ENCODE data around the gene TEX26. TPM values are rescaled to one million over a fixed set of nuclear protein-coding genes. Genes with fewer than 3 reads are reported as not detected.

Gene TEX26
- polyA plus RNA-seq, 3 donors, result not detected

DNA sequence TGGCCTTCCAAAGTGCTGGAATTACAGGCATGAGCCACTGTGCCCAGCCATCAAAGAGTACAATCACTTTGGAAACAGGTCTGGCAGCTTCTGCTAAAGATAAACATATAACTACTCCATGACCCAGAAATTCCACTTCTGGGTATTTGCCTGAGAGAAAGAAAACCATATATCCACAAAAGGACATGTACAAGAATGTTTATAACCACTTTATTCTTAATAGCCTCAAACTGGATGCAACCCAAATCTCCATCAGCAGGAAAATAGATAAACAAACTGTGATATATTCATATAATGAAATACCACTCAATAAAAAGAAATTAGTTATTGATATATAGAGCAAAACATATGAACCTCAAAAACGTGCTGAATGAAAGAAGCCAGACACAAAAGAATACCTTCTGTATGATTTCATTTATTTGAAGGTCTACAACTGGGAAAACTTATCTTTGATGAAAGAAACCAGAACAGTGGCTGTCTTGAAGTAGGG lies 40.5 kb downstream of the TEX26 start:
- no peaks in the 10 kb centered on the region for H3K36me3 Mint-ChIP-seq
- H3K27ac ChIP-seq (ENCODE audit: low read depth in 1 of 2, low read length in 2 of 2), result no peak overlapping the region
- H3K36me3 ChIP-seq (replicated peaks in 1 of 2; ENCODE audit: control insufficient read depth in 1 of 2, insufficient read depth in 2 of 2, low read length in 2 of 2), result no peaks in the 10 kb centered on the region
- H3K9me3 ChIP-seq (replicated peaks in 1 of 2; ENCODE audit: control insufficient read depth in 1 of 2, insufficient read depth in 1 of 2, low read length in 2 of 2), result no peaks in the 10 kb centered on the region
- peaks cover 14 to 17% (median 16%) of the 10 kb centered on the region in 3 donors for H3K27me3 Mint-ChIP-seq (ENCODE audit: low read depth in 3 of 3)
- H3K9ac ChIP-seq (ENCODE audit: insufficient read depth, low read length, poor library complexity, severe bottlenecking), result no peak overlapping the region
- no peak overlapping the region for H3K4me3 ChIP-seq (replicated peaks in 1 of 3; ENCODE audit: low read depth in 2 of 3, low read length in 3 of 3)
- no peak for DNase-seq
- no peak for TF ChIP-seq CTCF (IDR thresholded peaks at IDR 0.05)
- no CpG with 5 or more reads among the region's 1 CpG for WGBS (ENCODE audit: insufficient coverage)
- no peaks in the 10 kb centered on the region for H3K4me1 Mint-ChIP-seq
- no peaks in the 10 kb centered on the region for H3K4me1 ChIP-seq (ENCODE audit: control insufficient read depth in 1 of 2, insufficient read depth in 2 of 2, low read length in 2 of 2)
- H3K4me2 ChIP-seq (replicated peaks; ENCODE audit: extremely low read depth, low read length, poor library complexity, severe bottlenecking), result no peak overlapping the region
- no peak overlapping the region for H2AFZ ChIP-seq (ENCODE audit: insufficient read depth, low read depth, low read length, poor library complexity, severe bottlenecking)
- H3K4me3 Mint-ChIP-seq, result no peak overlapping the region
- H3K27ac Mint-ChIP-seq, result no peak overlapping the region
- H4K20me1 ChIP-seq (ENCODE audit: insufficient read depth, low read length), result no peaks in the 10 kb centered on the region
- H3K27me3 ChIP-seq (ENCODE audit: control insufficient read depth in 2 of 2, insufficient read depth in 2 of 2, low read length in 2 of 2), result peaks cover 5% of the 10 kb centered on the region in 2 donors
- no peaks in the 10 kb centered on the region for H3K79me2 ChIP-seq (ENCODE audit: insufficient read depth, low read length)
- no peaks in the 10 kb centered on the region for H3K9me3 Mint-ChIP-seq
- intact Hi-C loops (cut with micrococcal nuclease), result no loop called here

DNA sequence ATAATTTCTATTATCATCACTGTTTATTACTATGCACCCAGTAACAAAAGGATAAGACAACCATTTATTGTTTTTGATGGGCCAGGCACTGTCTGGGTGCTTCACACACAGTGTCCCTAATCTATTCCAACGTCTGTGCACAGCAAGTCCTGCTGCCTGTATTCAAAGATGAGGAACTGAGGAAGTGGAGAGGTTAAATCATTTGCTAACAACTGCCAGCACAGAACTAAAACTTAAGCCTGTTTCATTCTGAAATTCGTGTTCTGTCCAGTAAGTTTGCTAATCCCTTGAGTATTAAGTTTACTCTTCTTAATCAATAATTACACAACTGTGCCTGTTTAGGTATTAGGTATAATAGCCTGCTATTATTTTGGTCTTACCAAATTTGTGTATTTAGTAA lies 41.9 kb downstream of the TEX26 start:
- TF ChIP-seq CTCF (IDR thresholded peaks at IDR 0.05), result no peak
- Mint-ChIP-seq H3K36me3 (no peaks in the 10 kb centered on the region), H3K4me3 (no peak overlapping the region), H3K4me1 (no peaks in the 10 kb centered on the region), H3K9me3 (no peaks in the 10 kb centered on the region), H3K27me3 (ENCODE audit: low read depth in 3 of 3) (peaks cover 12 to 19% (median 16%) of the 10 kb centered on the region in 3 donors), H3K27ac (no peak overlapping the region)
- H3K79me2 ChIP-seq (ENCODE audit: insufficient read depth, low read length), result no peaks in the 10 kb centered on the region
- intact Hi-C loops (cut with micrococcal nuclease), result no loop called here
- H3K9ac ChIP-seq (ENCODE audit: insufficient read depth, low read length, poor library complexity, severe bottlenecking), result no peak overlapping the region
- H3K4me2 ChIP-seq (replicated peaks; ENCODE audit: extremely low read depth, low read length, poor library complexity, severe bottlenecking), result no peak overlapping the region
- WGBS (ENCODE audit: insufficient coverage), result no CpG with 5 or more reads among the region's 2 CpGs
- H3K4me1 ChIP-seq (ENCODE audit: control insufficient read depth in 1 of 2, insufficient read depth in 2 of 2, low read length in 2 of 2), result no peaks in the 10 kb centered on the region
- H4K20me1 ChIP-seq (ENCODE audit: insufficient read depth, low read length), result no peaks in the 10 kb centered on the region
- H3K36me3 ChIP-seq (replicated peaks in 1 of 2; ENCODE audit: control insufficient read depth in 1 of 2, insufficient read depth in 2 of 2, low read length in 2 of 2), result no peaks in the 10 kb centered on the region
- no peak overlapping the region for H2AFZ ChIP-seq (ENCODE audit: insufficient read depth, low read depth, low read length, poor library complexity, severe bottlenecking)
- DNase-seq, result no peak
- H3K4me3 ChIP-seq (replicated peaks in 1 of 3; ENCODE audit: low read depth in 2 of 3, low read length in 3 of 3), result no peak overlapping the region
- H3K27me3 ChIP-seq (ENCODE audit: control insufficient read depth in 2 of 2, insufficient read depth in 2 of 2, low read length in 2 of 2), result peaks cover 5% of the 10 kb centered on the region in 2 donors
- H3K27ac ChIP-seq (ENCODE audit: low read depth in 1 of 2, low read length in 2 of 2), result no peak overlapping the region
- H3K9me3 ChIP-seq (replicated peaks in 1 of 2; ENCODE audit: control insufficient read depth in 1 of 2, insufficient read depth in 1 of 2, low read length in 2 of 2), result no peaks in the 10 kb centered on the region

Measured in CD14-positive monocyte (primary cell).